ENCODE measurements around the gene CPE.

CPE gene

GRCh38 chr4:165378745-165379677 lies at the start of gene CPE:
TSS of gene CPE (plus strand) at chr4:165379008. CDS start at chr4:165379222, 214 bp downstream.
- H3K4me3 ChIP-seq, result peak within 1 kb of the TSS; percentile 82
- H3K27ac ChIP-seq, result peak within 1 kb of the TSS; percentile 77 to 90
- DNase-seq (ENCODE audit: low spot score), result peak; percentile 93
- TF ChIP-seq CTCF (IDR thresholded peaks at IDR 0.05), result peak; percentile 60

GRCh38 chr4:165330071-165330470 lies 48.7 kb upstream of the CPE start:
- no peak for DNase-seq (ENCODE audit: low spot score)
- H3K4me3 ChIP-seq, result no peak overlapping the region
- no peak overlapping the region for H3K27ac ChIP-seq
- no peak for TF ChIP-seq CTCF (IDR thresholded peaks at IDR 0.05)

- no peak for DNase-seq (ENCODE audit: low spot score)
- Histone ChIP-seq H3K27ac (no peak overlapping the region), H3K4me3 (no peak overlapping the region)
- no peak for TF ChIP-seq CTCF (IDR thresholded peaks at IDR 0.05)
Measured at GRCh38 chr4:165330666-165331065, 48.1 kb upstream of the CPE start.

GRCh38 chr4:165331359-165331758 lies 47.4 kb upstream of the CPE start:
- Histone ChIP-seq H3K4me3 (no peak overlapping the region), H3K27ac (no peak overlapping the region)
- TF ChIP-seq CTCF (IDR thresholded peaks at IDR 0.05), result no peak
- no peak for DNase-seq (ENCODE audit: low spot score)

GRCh38 chr4:165331823-165332222 lies 47.0 kb upstream of the CPE start:
- Histone ChIP-seq H3K27ac (no peak overlapping the region), H3K4me3 (no peak overlapping the region)
- TF ChIP-seq CTCF (IDR thresholded peaks at IDR 0.05), result no peak
- no peak for DNase-seq (ENCODE audit: low spot score)

GRCh38 chr4:165332502-165332901 lies 46.3 kb upstream of the CPE start:
- no peak for DNase-seq (ENCODE audit: low spot score)
- Histone ChIP-seq H3K4me3 (no peak overlapping the region), H3K27ac (no peak overlapping the region)
- TF ChIP-seq CTCF (IDR thresholded peaks at IDR 0.05), result no peak

- TF ChIP-seq CTCF (IDR thresholded peaks at IDR 0.05), result no peak
- Histone ChIP-seq H3K4me3 (no peak overlapping the region), H3K27ac (no peak overlapping the region)
- DNase-seq (ENCODE audit: low spot score), result no peak
Measured at GRCh38 chr4:165335163-165335703, 43.6 kb upstream of the CPE start.
